Measurements from ENCODE around the gene EYS. TPM values are rescaled to one million over a fixed set of nuclear protein-coding genes. Genes with fewer than 3 reads are reported as not detected.

EYS gene
- polyA plus RNA-seq, 1 experiment = not detected

- no peak for DNase-seq (ENCODE audit: low read depth)
- H3K36me3 ChIP-seq (ENCODE audit: control insufficient read depth, insufficient read depth, low read length) = no peaks in the 10 kb centered on the region
- H3K4me3 ChIP-seq (ENCODE audit: low read depth, low read length) = no peak overlapping the region
- ChIA-PET POLR2A (no interaction called here), CTCF (no interaction called here)
- TF ChIP-seq, protein P1, sequence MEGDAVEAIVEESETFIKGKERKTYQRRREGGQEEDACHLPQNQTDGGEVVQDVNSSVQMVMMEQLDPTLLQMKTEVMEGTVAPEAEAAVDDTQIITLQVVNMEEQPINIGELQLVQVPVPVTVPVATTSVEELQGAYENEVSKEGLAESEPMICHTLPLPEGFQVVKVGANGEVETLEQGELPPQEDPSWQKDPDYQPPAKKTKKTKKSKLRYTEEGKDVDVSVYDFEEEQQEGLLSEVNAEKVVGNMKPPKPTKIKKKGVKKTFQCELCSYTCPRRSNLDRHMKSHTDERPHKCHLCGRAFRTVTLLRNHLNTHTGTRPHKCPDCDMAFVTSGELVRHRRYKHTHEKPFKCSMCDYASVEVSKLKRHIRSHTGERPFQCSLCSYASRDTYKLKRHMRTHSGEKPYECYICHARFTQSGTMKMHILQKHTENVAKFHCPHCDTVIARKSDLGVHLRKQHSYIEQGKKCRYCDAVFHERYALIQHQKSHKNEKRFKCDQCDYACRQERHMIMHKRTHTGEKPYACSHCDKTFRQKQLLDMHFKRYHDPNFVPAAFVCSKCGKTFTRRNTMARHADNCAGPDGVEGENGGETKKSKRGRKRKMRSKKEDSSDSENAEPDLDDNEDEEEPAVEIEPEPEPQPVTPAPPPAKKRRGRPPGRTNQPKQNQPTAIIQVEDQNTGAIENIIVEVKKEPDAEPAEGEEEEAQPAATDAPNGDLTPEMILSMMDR (IDR thresholded peaks at IDR 0.05; ENCODE audit: insufficient read depth, low read depth, low read length) = no peak
- H3K27me3 ChIP-seq (ENCODE audit: control insufficient read depth, insufficient read depth, low read length) = no peaks in the 10 kb centered on the region
Observed at GRCh38 chr6:65558071-65558470, 149.0 kb downstream of the EYS start.

DNA sequence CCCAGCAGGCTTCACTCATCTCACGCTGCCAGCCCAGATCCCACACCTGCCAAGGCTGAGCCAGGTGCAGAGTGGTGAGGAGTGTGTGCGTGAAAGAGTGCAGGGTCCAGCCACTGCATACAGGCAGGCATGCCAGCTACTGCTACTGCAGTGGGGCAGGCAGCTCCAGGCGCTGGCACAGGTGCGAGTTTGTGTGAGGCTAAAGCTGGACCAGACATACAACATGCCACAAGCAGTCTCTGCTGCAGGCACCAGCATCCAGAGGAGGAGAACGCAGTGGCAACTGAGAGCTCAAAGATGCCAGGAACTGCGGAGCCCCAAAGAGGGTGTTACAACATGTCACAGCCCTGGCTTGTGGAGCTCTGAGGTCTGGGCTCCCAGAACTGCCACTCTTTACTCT is 149.8 kb downstream of the EYS start:
- Histone ChIP-seq H3K36me3 (ENCODE audit: control insufficient read depth, insufficient read depth, low read length) (no peaks in the 10 kb centered on the region), H3K27me3 (ENCODE audit: control insufficient read depth, insufficient read depth, low read length) (no peaks in the 10 kb centered on the region), H3K4me3 (ENCODE audit: low read depth, low read length) (no peak overlapping the region)
- DNase-seq (ENCODE audit: low read depth) = no peak
- ChIA-PET CTCF (no interaction called here), POLR2A (no interaction called here)
- TF ChIP-seq, protein P1 (IDR thresholded peaks at IDR 0.05; ENCODE audit: insufficient read depth, low read depth, low read length) = no peak

DNA sequence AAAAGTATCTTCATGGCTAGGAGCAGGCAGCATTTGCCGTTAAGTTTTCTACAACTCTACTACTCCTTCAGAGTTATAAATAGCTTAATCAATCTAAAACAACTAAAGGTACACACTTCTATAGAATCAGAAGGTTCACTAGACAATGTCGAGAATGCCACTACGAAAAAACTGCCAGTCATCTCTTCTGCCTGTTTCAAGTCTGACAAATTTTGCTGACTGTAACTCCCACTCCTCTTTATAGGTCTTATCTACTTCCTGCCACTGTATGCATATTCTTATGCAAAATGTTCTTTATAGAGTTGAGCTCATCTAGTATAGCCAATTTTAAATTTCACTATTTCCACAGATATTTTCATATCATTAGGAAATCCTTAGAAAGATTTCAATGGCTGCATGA is 160.1 kb downstream of the EYS start:
- Histone ChIP-seq H3K27me3 (ENCODE audit: control insufficient read depth, insufficient read depth, low read length) (no peaks in the 10 kb centered on the region), H3K4me3 (ENCODE audit: low read depth, low read length) (no peak overlapping the region), H3K36me3 (ENCODE audit: control insufficient read depth, insufficient read depth, low read length) (no peaks in the 10 kb centered on the region)
- TF ChIP-seq, protein P1 (IDR thresholded peaks at IDR 0.05; ENCODE audit: insufficient read depth, low read depth, low read length) = no peak
- POLR2A ChIA-PET = no interaction called here
- no peak for DNase-seq (ENCODE audit: low read depth)
- CTCF ChIA-PET = no interaction called here

- Histone ChIP-seq H3K27me3 (ENCODE audit: control insufficient read depth, insufficient read depth, low read length) (no peaks in the 10 kb centered on the region), H3K36me3 (ENCODE audit: control insufficient read depth, insufficient read depth, low read length) (no peaks in the 10 kb centered on the region), H3K4me3 (ENCODE audit: low read depth, low read length) (no peak overlapping the region)
- TF ChIP-seq, protein P1 (IDR thresholded peaks at IDR 0.05; ENCODE audit: insufficient read depth, low read depth, low read length) = no peak
- ChIA-PET POLR2A (no interaction called here), CTCF (no interaction called here)
- no peak for DNase-seq (ENCODE audit: low read depth)
Observed at GRCh38 chr6:65545920-65546319, 161.1 kb downstream of the EYS start.

GRCh38 chr6:65538644-65539043 is 168.4 kb downstream of the EYS start:
- TF ChIP-seq, protein P1 (IDR thresholded peaks at IDR 0.05; ENCODE audit: insufficient read depth, low read depth, low read length) = no peak
- no peaks in the 10 kb centered on the region for H3K36me3 ChIP-seq (ENCODE audit: control insufficient read depth, insufficient read depth, low read length)
- no peak overlapping the region for H3K4me3 ChIP-seq (ENCODE audit: low read depth, low read length)
- ChIA-PET CTCF (no interaction called here), POLR2A (no interaction called here)
- H3K27me3 ChIP-seq (ENCODE audit: control insufficient read depth, insufficient read depth, low read length) = no peaks in the 10 kb centered on the region
- DNase-seq (ENCODE audit: low read depth) = no peak
